Effector memory CD8-positive, alpha-beta T cell (primary cell): ENCODE data around the gene SUSD2.
"Not testable (repeated sequence)": the region's sequence is repeated elsewhere in the genome, so short reads cannot be mapped to it uniquely, and the experiment has no call there.

Source experiments
- ATAC-seq: fragments of 150-1000 bp; cut with Tn5 transposase; replicated peaks from 2 replicates; pipeline ENCODE4 v1.10.0; 2021; ENCODE audit warnings: mild to moderate bottlenecking, moderate library complexity
- DNase-seq, 3 experiments: peaks; one replicate each; pipeline ENCODE4 v3.0.0; 2021
- H3K27ac Mint-ChIP-seq, 2 donors: one replicate each; pipeline ENCODE4 v1.8.0; 2022; ENCODE audit warnings: mild to moderate bottlenecking in 2 of 2, mixed read lengths in 2 of 2, moderate library complexity in 2 of 2
- H3K27me3 Mint-ChIP-seq, 2 donors: one replicate each; pipeline ENCODE4 v1.8.0; 2022; ENCODE audit warnings: mixed read lengths in 2 of 2
- H3K36me3 Mint-ChIP-seq: one replicate; pipeline ENCODE4 v1.8.0; 2022; ENCODE audit warnings: mild to moderate bottlenecking, moderate library complexity, mixed read lengths; ENCODE audit not compliant: insufficient read depth
- H3K4me1 Mint-ChIP-seq, 2 donors: one replicate each; pipeline ENCODE4 v1.8.0; 2022; ENCODE audit warnings: low read depth in 2 of 2, mixed read lengths in 2 of 2
- H3K4me3 Mint-ChIP-seq, 2 donors: one replicate each; pipeline ENCODE4 v1.8.0; 2022; ENCODE audit warnings: mild to moderate bottlenecking in 2 of 2, mixed read lengths in 2 of 2, moderate library complexity in 2 of 2
- H3K9me3 Mint-ChIP-seq, 2 donors: one replicate each; pipeline ENCODE4 v1.8.0; 2022; ENCODE audit warnings: mixed read lengths in 2 of 2

Gene SUSD2

GRCh38 chr22:24171822-24172221 is 9.5 kb upstream of the SUSD2 start:
- DNase-seq (no peak), ATAC-seq (no peak)
- no peaks in the 10 kb centered on the region for H3K9me3 Mint-ChIP-seq
- H3K36me3 Mint-ChIP-seq: peaks cover 72% of the 10 kb centered on the region
- peaks cover 5 to 10% of the 10 kb centered on the region in 2 donors for H3K4me1 Mint-ChIP-seq
- H3K4me3 Mint-ChIP-seq: no peak overlapping the region
- H3K27me3 Mint-ChIP-seq: no peaks in the 10 kb centered on the region
- peak overlapping the region; percentile 75 to 83 for H3K27ac Mint-ChIP-seq

GRCh38 chr22:24175160-24175808 is 6.0 kb upstream of the SUSD2 start:
- Mint-ChIP-seq H3K27me3 (no peaks in the 10 kb centered on the region), H3K36me3 (peaks cover 50% of the 10 kb centered on the region), H3K4me3 (no peak overlapping the region), H3K27ac (peak overlapping the region; percentile 46 to 71), H3K9me3 (no peaks in the 10 kb centered on the region), H3K4me1 (peaks cover 0 to 7% of the 10 kb centered on the region in 2 donors)
- DNase-seq: peak; percentile 56 to 60 (median 59)
- peak; percentile 62 for ATAC-seq

GRCh38 chr22:24176040-24176439 is 5.2 kb upstream of the SUSD2 start:
- Mint-ChIP-seq H3K4me3 (no peak overlapping the region), H3K4me1 (peaks cover 0 to 7% of the 10 kb centered on the region in 2 donors), H3K9me3 (no peaks in the 10 kb centered on the region), H3K27ac (peak overlapping the region; percentile 46 to 71), H3K27me3 (no peaks in the 10 kb centered on the region), H3K36me3 (peaks cover 46% of the 10 kb centered on the region)
- no peak for ATAC-seq
- no peak for DNase-seq

- no peak for ATAC-seq
- no peak for DNase-seq
- H3K27ac Mint-ChIP-seq: peak overlapping the region; percentile 46 to 71
- H3K4me1 Mint-ChIP-seq: peaks cover 0 to 7% of the 10 kb centered on the region in 2 donors
- no peaks in the 10 kb centered on the region for H3K27me3 Mint-ChIP-seq
- H3K4me3 Mint-ChIP-seq: no peak overlapping the region
- H3K36me3 Mint-ChIP-seq: peaks cover 42% of the 10 kb centered on the region
- no peaks in the 10 kb centered on the region for H3K9me3 Mint-ChIP-seq
Observed at GRCh38 chr22:24176630-24177029, 4.7 kb upstream of the SUSD2 start.

- Mint-ChIP-seq H3K27ac (no peak overlapping the region), H3K36me3 (peaks cover 38% of the 10 kb centered on the region), H3K27me3 (no peaks in the 10 kb centered on the region), H3K4me3 (no peak overlapping the region), H3K9me3 (no peaks in the 10 kb centered on the region), H3K4me1 (peaks cover 0 to 7% of the 10 kb centered on the region in 2 donors)
- ATAC-seq (no peak), DNase-seq (no peak)
Observed at GRCh38 chr22:24177045-24177444, 4.2 kb upstream of the SUSD2 start.

GRCh38 chr22:24177456-24177855 is 3.8 kb upstream of the SUSD2 start:
- peaks cover 36% of the 10 kb centered on the region for H3K36me3 Mint-ChIP-seq
- no peaks in the 10 kb centered on the region for H3K27me3 Mint-ChIP-seq
- DNase-seq (no peak), ATAC-seq (no peak)
- H3K4me3 Mint-ChIP-seq: no peak overlapping the region
- H3K4me1 Mint-ChIP-seq: peaks cover 0 to 7% of the 10 kb centered on the region in 2 donors
- no peaks in the 10 kb centered on the region for H3K9me3 Mint-ChIP-seq
- peak overlapping the region in 1 of 2 donors; percentile 19 for H3K27ac Mint-ChIP-seq

- H3K4me1 Mint-ChIP-seq: peaks cover 0 to 7% of the 10 kb centered on the region in 2 donors
- no peak for DNase-seq
- no peak overlapping the region for H3K4me3 Mint-ChIP-seq
- H3K27ac Mint-ChIP-seq: peak overlapping the region in 1 of 2 donors; percentile 82
- H3K27me3 Mint-ChIP-seq: no peaks in the 10 kb centered on the region
- H3K9me3 Mint-ChIP-seq: no peaks in the 10 kb centered on the region
- no peak for ATAC-seq
- peaks cover 34% of the 10 kb centered on the region for H3K36me3 Mint-ChIP-seq
Observed at GRCh38 chr22:24178021-24178431, 3.3 kb upstream of the SUSD2 start.

- ATAC-seq: no peak
- no peak overlapping the region for H3K4me3 Mint-ChIP-seq
- no peak for DNase-seq
- peaks cover 27% of the 10 kb centered on the region for H3K36me3 Mint-ChIP-seq
- peaks cover 0 to 7% of the 10 kb centered on the region in 2 donors for H3K4me1 Mint-ChIP-seq
- peak overlapping the region in 1 of 2 donors; percentile 82 for H3K27ac Mint-ChIP-seq
- H3K9me3 Mint-ChIP-seq: no peaks in the 10 kb centered on the region
- no peaks in the 10 kb centered on the region for H3K27me3 Mint-ChIP-seq
Observed at GRCh38 chr22:24178502-24179440, 2.5 kb upstream of the SUSD2 start.

- ATAC-seq: no peak
- H3K9me3 Mint-ChIP-seq: no peaks in the 10 kb centered on the region
- H3K4me1 Mint-ChIP-seq: peaks cover 0 to 7% of the 10 kb centered on the region in 2 donors
- H3K27me3 Mint-ChIP-seq: no peaks in the 10 kb centered on the region
- DNase-seq: no peak
- no peak overlapping the region for H3K4me3 Mint-ChIP-seq
- peak overlapping the region in 1 of 2 donors; percentile 78 for H3K27ac Mint-ChIP-seq
- peaks cover 21% of the 10 kb centered on the region for H3K36me3 Mint-ChIP-seq
Observed at GRCh38 chr22:24179478-24180210, 1.6 kb upstream of the SUSD2 start.

GRCh38 chr22:24180316-24181087 is 785 bp upstream of the SUSD2 start:
- no peaks in the 10 kb centered on the region for H3K27me3 Mint-ChIP-seq
- no peak for ATAC-seq
- peaks cover 0 to 7% of the 10 kb centered on the region in 2 donors for H3K4me1 Mint-ChIP-seq
- H3K9me3 Mint-ChIP-seq: no peaks in the 10 kb centered on the region
- H3K27ac Mint-ChIP-seq: peak overlapping the region; percentile 54 to 78
- H3K36me3 Mint-ChIP-seq: peaks cover 15% of the 10 kb centered on the region
- no peak overlapping the region for H3K4me3 Mint-ChIP-seq
- DNase-seq: no peak

GRCh38 chr22:24181996-24182899 is 961 bp downstream of the SUSD2 start:
- Mint-ChIP-seq H3K4me3 (no peak overlapping the region), H3K27me3 (no peaks in the 10 kb centered on the region), H3K9me3 (no peaks in the 10 kb centered on the region), H3K4me1 (peaks cover 0 to 2% of the 10 kb centered on the region in 2 donors), H3K36me3 (peaks cover 9% of the 10 kb centered on the region), H3K27ac (peak overlapping the region in 1 of 2 donors; percentile 30)
- DNase-seq: no peak
- no peak for ATAC-seq

- not testable (repeated sequence) for H3K27ac Mint-ChIP-seq, H3K9me3 Mint-ChIP-seq, DNase-seq, H3K27me3 Mint-ChIP-seq, ATAC-seq, H3K4me3 Mint-ChIP-seq, H3K4me1 Mint-ChIP-seq, H3K36me3 Mint-ChIP-seq
Observed at GRCh38 chr22:24182900-24183246, 1.6 kb downstream of the SUSD2 start.
